Neuronal stem cell (in vitro differentiated cells): ENCODE data around the gene C12orf57.

ENCODE experiments used
- DNase-seq: peaks from one replicate; pipeline ENCODE4 v3.0.0-alpha.2; 2013; ENCODE audit warnings: low spot score
- H2AFZ ChIP-seq: one replicate; pipeline ENCODE4 v1.6.1; 2013; ENCODE audit warnings: mild to moderate bottlenecking, low read length, inconsistent platforms
- H2AK5ac ChIP-seq: 2 replicates; pipeline ENCODE4 v1.6.1; 2013; ENCODE audit warnings: low read depth, mild to moderate bottlenecking, inconsistent platforms, low read length, moderate library complexity, mixed read lengths
- H2BK120ac ChIP-seq: 2 replicates; pipeline ENCODE4 v1.6.1; 2013; ENCODE audit warnings: low read depth, mild to moderate bottlenecking, inconsistent platforms, low read length, moderate library complexity, mixed read lengths
- H2BK12ac ChIP-seq: one replicate; pipeline ENCODE4 v1.6.1; 2013; ENCODE audit warnings: low read length, inconsistent platforms
- H2BK15ac ChIP-seq: 2 replicates; pipeline ENCODE4 v1.6.1; 2013; ENCODE audit warnings: mild to moderate bottlenecking, low read length, inconsistent platforms, mixed read lengths
- H2BK5ac ChIP-seq: one replicate; pipeline ENCODE4 v1.6.1; 2013; ENCODE audit warnings: inconsistent platforms, mild to moderate bottlenecking, low read length, moderate library complexity
- H3K14ac ChIP-seq: one replicate; pipeline ENCODE4 v1.6.1; 2013; ENCODE audit warnings: low read length, inconsistent platforms
- H3K18ac ChIP-seq: 2 replicates; pipeline ENCODE4 v1.6.1; 2013; ENCODE audit warnings: low read length, inconsistent platforms
- H3K23ac ChIP-seq: 2 replicates; pipeline ENCODE4 v1.6.1; 2013; ENCODE audit warnings: low read depth, mild to moderate bottlenecking, mixed read lengths, low read length, inconsistent platforms; ENCODE audit not compliant: poor library complexity
- H3K27ac ChIP-seq: replicated peaks from 3 replicates; pipeline ENCODE4 v1.5.1; 2013; ENCODE audit warnings: low read length, inconsistent platforms
- H3K27me3 ChIP-seq, 3 experiments: 2 replicates each; pipeline ENCODE4 v1.6.1; 2013; ENCODE audit warnings: low read length in 3 of 3, mild to moderate bottlenecking in 2 of 3, inconsistent platforms in 1 of 3, low read depth in 1 of 3, mixed read lengths in 1 of 3, moderate library complexity in 1 of 3; ENCODE audit not compliant: control insufficient read depth in 3 of 3, insufficient read depth in 3 of 3
- H3K36me3 ChIP-seq, 2 donors: replicated peaks in 1 of 2; 2 replicates each; pipeline ENCODE4 v1.6.1; 2013; ENCODE audit warnings: low read length in 2 of 2; ENCODE audit not compliant: control insufficient read depth in 2 of 2, insufficient read depth in 2 of 2
- H3K4ac ChIP-seq: 2 replicates; pipeline ENCODE4 v1.6.1; 2013; ENCODE audit warnings: inconsistent platforms, mild to moderate bottlenecking, low read length, moderate library complexity
- H3K4me1 ChIP-seq, 2 donors: 1 replicate in 1 of 2; 2 replicates in 1 of 2; pipeline ENCODE4 v1.6.1; 2013; ENCODE audit warnings: low read length in 2 of 2, low read depth in 1 of 2; ENCODE audit not compliant: control insufficient read depth in 2 of 2, insufficient read depth in 1 of 2
- H3K4me2 ChIP-seq: one replicate; pipeline ENCODE4 v1.6.1; 2013; ENCODE audit warnings: mild to moderate bottlenecking, low read length, inconsistent platforms; ENCODE audit not compliant: insufficient read depth, poor library complexity, severe bottlenecking
- H3K4me3 ChIP-seq, 2 donors: 2 replicates each; pipeline ENCODE4 v1.5.1; 2013; ENCODE audit warnings: low read length in 2 of 2, mild to moderate bottlenecking in 2 of 2, inconsistent platforms in 1 of 2, moderate library complexity in 1 of 2
- H3K79me1 ChIP-seq: one replicate; pipeline ENCODE4 v1.6.1; 2013; ENCODE audit warnings: low read depth, mild to moderate bottlenecking, inconsistent platforms, low read length, moderate library complexity
- H3K9ac ChIP-seq: one replicate; pipeline ENCODE4 v1.6.1; 2013; ENCODE audit warnings: mild to moderate bottlenecking, low read depth, low read length, inconsistent platforms; ENCODE audit not compliant: poor library complexity
- H3K9me3 ChIP-seq, 2 donors: replicated peaks in 1 of 2; 2 replicates each; pipeline versions ENCODE3 to v1.6.1; 2013; ENCODE audit warnings: low read length in 2 of 2, mild to moderate bottlenecking in 2 of 2, inconsistent platforms in 1 of 2, low read depth in 1 of 2, mixed read lengths in 1 of 2, moderate library complexity in 1 of 2; ENCODE audit not compliant: control insufficient read depth in 2 of 2, insufficient read depth in 1 of 2
- H4K8ac ChIP-seq: one replicate; pipeline ENCODE4 v1.6.1; 2013; ENCODE audit warnings: low read depth, mild to moderate bottlenecking, inconsistent platforms, low read length, moderate library complexity
- H4K91ac ChIP-seq: one replicate; pipeline ENCODE4 v1.6.1; 2013; ENCODE audit warnings: low read length, low read depth, mild to moderate bottlenecking, inconsistent platforms; ENCODE audit not compliant: poor library complexity
- WGBS, 2 donors: extraction: QIAGEN DNeasy Blood & Tissue Kit; methylation state at CpG; one replicate each; pipeline ENCODE4 v1.1.7; 2013; ENCODE audit warnings: missing lambda C conversion rate in 2 of 2, mixed read lengths in 1 of 2; ENCODE audit not compliant: insufficient read length in 2 of 2, insufficient replicate concordance in 1 of 2; ENCODE audit errors: extremely low coverage in 2 of 2; 5-methylcytosine and 5-hydroxymethylcytosine counted together

Gene C12orf57

DNA sequence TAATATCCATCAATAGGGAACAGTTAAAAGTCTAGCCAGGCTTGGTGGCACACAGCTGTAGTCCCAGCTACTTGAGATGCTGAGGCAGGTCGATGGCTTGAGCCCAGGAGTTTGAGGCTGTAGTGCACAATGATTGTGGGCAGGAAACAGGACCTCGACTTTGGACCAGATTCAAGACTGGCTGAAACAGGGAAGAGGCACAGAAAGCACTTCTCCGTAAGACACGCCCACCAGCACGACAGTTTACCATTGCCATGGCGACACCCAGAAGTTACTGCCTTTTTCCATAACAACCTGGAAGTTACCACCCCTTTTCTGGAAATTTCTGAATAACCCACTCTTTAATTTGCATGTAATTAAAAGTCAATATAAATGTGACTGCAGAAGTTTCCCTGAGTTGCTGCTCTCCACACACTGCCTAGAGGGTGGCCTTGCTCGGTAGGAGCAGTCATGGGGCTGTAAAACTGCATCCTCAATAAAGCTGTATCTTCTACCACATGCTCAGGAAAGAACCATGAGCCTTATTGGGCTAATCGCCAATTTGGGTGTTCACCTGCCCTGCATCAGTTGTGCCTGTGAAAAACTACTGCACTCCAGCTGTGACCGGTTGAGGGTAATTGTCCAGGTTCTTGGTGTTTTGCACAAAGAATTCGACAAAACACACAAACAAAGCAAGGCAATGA lies 43.8 kb upstream of the C12orf57 start:
- Histone ChIP-seq H4K91ac (no peak overlapping the region), H3K4me3 (no peak overlapping the region), H3K9me3 (no peaks in the 10 kb centered on the region), H2BK5ac (no peak overlapping the region), H3K9ac (no peak overlapping the region), H3K18ac (no peak overlapping the region), H2BK12ac (no peak overlapping the region), H3K79me1 (no peaks in the 10 kb centered on the region), H2AFZ (no peak overlapping the region), H2AK5ac (no peak overlapping the region), H2BK15ac (no peak overlapping the region), H2BK120ac (no peak overlapping the region), H3K4me2 (no peak overlapping the region), H3K36me3 (no peaks in the 10 kb centered on the region), H3K14ac (no peak overlapping the region), H4K8ac (no peak overlapping the region), H3K4ac (no peak overlapping the region), H3K27ac (no peak overlapping the region), H3K27me3 (no peaks in the 10 kb centered on the region), H3K23ac (no peak overlapping the region), H3K4me1 (peaks cover 3 to 6% of the 10 kb centered on the region in 2 donors)
- no CpG with 5 or more reads among the region's 10 CpGs for WGBS, 2 donors
- no peak for DNase-seq

GRCh38 chr12:6902448-6902847 lies 41.4 kb upstream of the C12orf57 start:
- Histone ChIP-seq H2BK120ac (no peak overlapping the region), H2BK15ac (no peak overlapping the region), H3K36me3 (no peaks in the 10 kb centered on the region), H4K8ac (no peak overlapping the region), H3K18ac (no peak overlapping the region), H3K4me3 (no peak overlapping the region), H3K4me2 (no peak overlapping the region), H3K9ac (no peak overlapping the region), H3K4me1 (peaks cover 10 to 15% of the 10 kb centered on the region in 2 donors), H3K27ac (no peak overlapping the region), H3K14ac (no peak overlapping the region), H3K23ac (no peak overlapping the region), H3K27me3 (no peaks in the 10 kb centered on the region), H2BK12ac (no peak overlapping the region), H3K9me3 (no peaks in the 10 kb centered on the region), H2AK5ac (no peak overlapping the region), H4K91ac (no peak overlapping the region), H2AFZ (no peak overlapping the region), H3K79me1 (peaks cover 1% of the 10 kb centered on the region), H3K4ac (no peak overlapping the region), H2BK5ac (no peak overlapping the region)
- WGBS, 2 donors: no CpG with 5 or more reads among the region's 4 CpGs
- no peak for DNase-seq

- Histone ChIP-seq H3K14ac (no peak overlapping the region), H2AK5ac (no peak overlapping the region), H2AFZ (peak overlapping the region; percentile 93), H3K4me3 (no peak overlapping the region), H3K4me2 (no peak overlapping the region), H4K91ac (no peak overlapping the region), H3K27ac (no peak overlapping the region), H4K8ac (no peak overlapping the region), H3K9ac (no peak overlapping the region), H3K9me3 (no peaks in the 10 kb centered on the region), H2BK120ac (no peak overlapping the region), H3K4me1 (peaks cover 10 to 15% of the 10 kb centered on the region in 2 donors), H3K23ac (no peak overlapping the region), H2BK12ac (no peak overlapping the region), H3K36me3 (no peaks in the 10 kb centered on the region), H3K18ac (no peak overlapping the region), H3K27me3 (no peaks in the 10 kb centered on the region), H3K4ac (no peak overlapping the region), H2BK15ac (no peak overlapping the region), H3K79me1 (peaks cover 1% of the 10 kb centered on the region), H2BK5ac (no peak overlapping the region)
- no peak for DNase-seq
- WGBS, 2 donors: no CpG with 5 or more reads among the region's 1 CpG
Observed at GRCh38 chr12:6903722-6904121, 40.1 kb upstream of the C12orf57 start.

- no peak within 1 kb of the TSS for H4K91ac ChIP-seq
- no peak within 1 kb of the TSS for H4K8ac ChIP-seq
- peaks cover 10 to 15% of the 10 kb centered on the region in 2 donors for H3K4me1 ChIP-seq
- no peaks in the 10 kb centered on the region for H3K9me3 ChIP-seq
- no peak within 1 kb of the TSS for H2BK120ac ChIP-seq
- H2BK15ac ChIP-seq: peak within 1 kb of the TSS; percentile 71
- H3K4me2 ChIP-seq: peak within 1 kb of the TSS; percentile 88
- no peaks in the 10 kb centered on the region for H3K27me3 ChIP-seq
- no CpG with 5 or more reads among the region's 34 CpGs for WGBS, 2 donors
- peak within 1 kb of the TSS; percentile 75 for H3K9ac ChIP-seq
- peak within 1 kb of the TSS; percentile 47 for H2BK12ac ChIP-seq
- H3K4me3 ChIP-seq: peak within 1 kb of the TSS; percentile 55 to 72
- H3K27ac ChIP-seq: peak within 1 kb of the TSS; percentile 93
- peaks cover 1% of the 10 kb centered on the region for H3K79me1 ChIP-seq
- peak within 1 kb of the TSS; percentile 86 for H3K18ac ChIP-seq
- H3K23ac ChIP-seq: peak within 1 kb of the TSS; percentile 51
- H2AK5ac ChIP-seq: no peak within 1 kb of the TSS
- H2BK5ac ChIP-seq: peak within 1 kb of the TSS; percentile 88
- no peak within 1 kb of the TSS for H3K14ac ChIP-seq
- H3K36me3 ChIP-seq: no peaks in the 10 kb centered on the region
- peak within 1 kb of the TSS; percentile 93 for H2AFZ ChIP-seq
- peak within 1 kb of the TSS; percentile 79 for H3K4ac ChIP-seq
- peak; percentile 99 for DNase-seq
Observed at GRCh38 chr12:6904280-6905276, 39.2 kb upstream of the C12orf57 start, which contains the start of gene LRRC23. LRRC23 (plus strand) TSS chr12:6904822; CDS start chr12:6905634, 812 bp downstream.
